H1 (cell line): ENCODE data around the gene MARCHF2.

Experiments
- CEBPB ChIP-seq: IDR thresholded peaks from 2 replicates; pipeline ENCODE4 v1.6.1; 2012; ENCODE audit warnings: low read depth, low read length
- CTCF ChIP-seq, 3 experiments: IDR thresholded peaks; 1 replicate in 2 of 3; 2 replicates in 1 of 3; pipeline versions ENCODE4 v1.5.1 to v1.6.1; 2011; ENCODE audit warnings: low read length in 3 of 3, mild to moderate bottlenecking in 3 of 3, inconsistent platforms in 2 of 3, low read depth in 1 of 3, moderate library complexity in 1 of 3; ENCODE audit not compliant: insufficient read depth in 1 of 3; ENCODE audit errors: control extremely low read depth in 1 of 3
- MAFK ChIP-seq: IDR thresholded peaks from 2 replicates; pipeline ENCODE4 v1.6.1; 2012; ENCODE audit warnings: low read depth, mild to moderate bottlenecking, improper control_type of control experiment, low read length
- RAD21 ChIP-seq, 2 experiments: IDR thresholded peaks in 1 of 2; conservative IDR thresholded peaks in 1 of 2; 2 replicates each; pipeline ENCODE4 v1.6.1; 2011; ENCODE audit warnings: low read depth in 2 of 2, low read length in 2 of 2, improper control_type of control experiment in 1 of 2, inconsistent platforms in 1 of 2, mild to moderate bottlenecking in 1 of 2, moderate library complexity in 1 of 2

- TF ChIP-seq RAD21 (IDR thresholded peaks at IDR 0.05 in 1 of 2, conservative IDR thresholded peaks at IDR 0.05 in 1 of 2; ENCODE audit: low read depth in 2 of 2, low read length in 2 of 2) = no peak
- TF ChIP-seq MAFK = no peak
- TF ChIP-seq CEBPB = no peak
- no peak for TF ChIP-seq CTCF (IDR thresholded peaks at IDR 0.05; ENCODE audit: control extremely low read depth in 1 of 3, insufficient read depth in 1 of 3, low read depth in 1 of 3, low read length in 3 of 3)
Observed at GRCh38 chr19:8397271-8397670, 15.8 kb upstream of the MARCHF2 start.
